DND-41 (cell line): ENCODE measurements around the gene SFMBT2.

ENCODE experiments used
- ATAC-seq: fragments of 200-7000 bp; cut with Tn5 transposase; 3 replicates; pipeline ENCODE4 v1.9.1; 2021; ENCODE audit warnings: low read depth; ENCODE audit not compliant: insufficient read depth
- DNase-seq: peaks from one replicate; pipeline ENCODE4 v3.0.0-alpha.2; 2020
- H2AFZ ChIP-seq: 2 replicates; pipeline ENCODE4 v1.6.0; 2012; ENCODE audit warnings: low read depth, low read length
- H3K27ac ChIP-seq: 2 replicates; pipeline ENCODE4 v1.5.1; 2012; ENCODE audit warnings: low read length, inconsistent platforms
- H3K27me3 ChIP-seq: fragments of 200-600 bp; sonication (generic); 2 replicates; pipeline ENCODE4 v1.6.0; 2012; ENCODE audit warnings: low read length, mild to moderate bottlenecking, inconsistent platforms; ENCODE audit not compliant: insufficient read depth, poor library complexity
- H3K36me3 ChIP-seq: 2 replicates; pipeline ENCODE4 v1.5.1; 2012; ENCODE audit warnings: low read length, inconsistent platforms; ENCODE audit not compliant: insufficient read depth
- H3K4me1 ChIP-seq: 2 replicates; pipeline ENCODE4 v1.5.1; 2012; ENCODE audit warnings: mild to moderate bottlenecking, low read length; ENCODE audit not compliant: insufficient read depth
- H3K4me2 ChIP-seq: 2 replicates; pipeline ENCODE4 v1.6.0; 2012; ENCODE audit warnings: mild to moderate bottlenecking, moderate library complexity, low read length, inconsistent platforms; ENCODE audit not compliant: insufficient read depth
- H3K4me3 ChIP-seq, 2 experiments: fragments of 200-600 bp in 1 of 2; shearing (Covaris generic) in 1 of 2; 2 replicates each; pipeline ENCODE4 v1.5.1; 2012 to 2016; ENCODE audit warnings: inconsistent platforms in 2 of 2, low read length in 2 of 2, mild to moderate bottlenecking in 2 of 2, low read depth in 1 of 2, moderate library complexity in 1 of 2
- H3K79me2 ChIP-seq: 2 replicates; pipeline ENCODE4 v1.6.0; 2012; ENCODE audit warnings: low read length, inconsistent platforms; ENCODE audit not compliant: insufficient read depth
- H3K9ac ChIP-seq: 2 replicates; pipeline ENCODE4 v1.6.0; 2012; ENCODE audit warnings: low read depth, mild to moderate bottlenecking, inconsistent platforms, low read length, moderate library complexity
- H3K9me3 ChIP-seq: 2 replicates; pipeline ENCODE4 v1.5.1; 2012; ENCODE audit warnings: low read length, moderate library complexity, mild to moderate bottlenecking, inconsistent platforms; ENCODE audit not compliant: insufficient read depth, severe bottlenecking
- H4K20me1 ChIP-seq: 2 replicates; pipeline ENCODE4 v1.6.0; 2012; ENCODE audit warnings: low read length; ENCODE audit not compliant: insufficient read depth
- CTCF ChIP-seq: IDR thresholded peaks from 2 replicates; pipeline ENCODE4 v1.5.1; 2012; ENCODE audit warnings: borderline replicate concordance, low read length, moderate library complexity, mild to moderate bottlenecking; ENCODE audit not compliant: poor library complexity, severe bottlenecking; ENCODE audit errors: extremely low read depth
- EZH2 ChIP-seq: IDR thresholded peaks from 3 replicates; pipeline ENCODE4 v1.6.1; 2012; ENCODE audit warnings: borderline replicate concordance, low read depth, mild to moderate bottlenecking, moderate library complexity, low read length, inconsistent platforms; ENCODE audit not compliant: severe bottlenecking

SFMBT2 gene

GRCh38 chr10:7293378-7293920, 117.4 kb downstream of the SFMBT2 start:
- DNase-seq (no peak), ATAC-seq (peak; percentile 28; the same call in 1 of the 3 replicates)
- Histone ChIP-seq H3K9ac (no peak overlapping the region), H3K9me3 (no peaks in the 10 kb centered on the region), H3K36me3 (peaks cover 29% of the 10 kb centered on the region), H4K20me1 (peaks cover 86% of the 10 kb centered on the region), H3K4me1 (no peaks in the 10 kb centered on the region), H3K79me2 (peaks cover 100% of the 10 kb centered on the region), H3K27ac (no peak overlapping the region), H3K4me3 (no peak overlapping the region), H3K27me3 (no peaks in the 10 kb centered on the region), H3K4me2 (no peak overlapping the region), H2AFZ (no peak overlapping the region)
- no peak for TF ChIP-seq EZH2
- TF ChIP-seq CTCF, result no peak

- ATAC-seq (no peak), DNase-seq (no peak)
- Histone ChIP-seq H2AFZ (no peak overlapping the region), H3K4me3 (no peak overlapping the region), H3K27me3 (no peaks in the 10 kb centered on the region), H3K4me1 (no peaks in the 10 kb centered on the region), H3K36me3 (peaks cover 22% of the 10 kb centered on the region; the same call in 1 of the 2 replicates), H3K9ac (no peak overlapping the region), H3K9me3 (no peaks in the 10 kb centered on the region), H3K27ac (no peak overlapping the region), H4K20me1 (peaks cover 84% of the 10 kb centered on the region), H3K4me2 (no peak overlapping the region), H3K79me2 (peaks cover 98% of the 10 kb centered on the region)
- TF ChIP-seq CTCF (no peak), EZH2 (no peak)
These were observed 119.2 kb downstream of the SFMBT2 start for GRCh38 chr10:7291487-7292270.

- Histone ChIP-seq H3K4me2 (no peak overlapping the region), H4K20me1 (peaks cover 74% of the 10 kb centered on the region), H2AFZ (no peak overlapping the region), H3K4me3 (no peak overlapping the region), H3K27me3 (no peaks in the 10 kb centered on the region), H3K79me2 (peaks cover 98% of the 10 kb centered on the region), H3K9ac (no peak overlapping the region), H3K27ac (no peak overlapping the region), H3K4me1 (no peaks in the 10 kb centered on the region), H3K36me3 (peaks cover 42% of the 10 kb centered on the region), H3K9me3 (no peaks in the 10 kb centered on the region)
- DNase-seq, result no peak
- TF ChIP-seq CTCF, result no peak
- TF ChIP-seq EZH2, result no peak
- no peak for ATAC-seq
These were observed 122.7 kb downstream of the SFMBT2 start for GRCh38 chr10:7288060-7288690.
